Inflammatory macrophage treated with lipopolysaccharide for 1 hour (primary cell): ENCODE results near the gene SLC35G1.

ENCODE experiments used
- DNase-seq, 2 donors: peaks; one replicate each; pipeline ENCODE4 v3.0.0-alpha.2; 2020 to 2022

Gene SLC35G1, protein sequence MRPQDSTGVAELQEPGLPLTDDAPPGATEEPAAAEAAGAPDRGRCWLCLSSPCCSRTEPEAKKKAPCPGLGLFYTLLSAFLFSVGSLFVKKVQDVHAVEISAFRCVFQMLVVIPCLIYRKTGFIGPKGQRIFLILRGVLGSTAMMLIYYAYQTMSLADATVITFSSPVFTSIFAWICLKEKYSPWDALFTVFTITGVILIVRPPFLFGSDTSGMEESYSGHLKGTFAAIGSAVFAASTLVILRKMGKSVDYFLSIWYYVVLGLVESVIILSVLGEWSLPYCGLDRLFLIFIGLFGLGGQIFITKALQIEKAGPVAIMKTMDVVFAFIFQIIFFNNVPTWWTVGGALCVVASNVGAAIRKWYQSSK

GRCh38 chr10:93893646-93894515 is at the start of gene SLC35G1:
Gene SLC35G1 (plus strand): TSS chr10:93893978. CDS start chr10:93894034, 56 bp downstream.
- peak; percentile 55 to 68 for DNase-seq

- DNase-seq: no peak
Observed at GRCh38 chr10:93844979-93845626, 48.7 kb upstream of the SLC35G1 start.

GRCh38 chr10:93849593-93849992 is 44.2 kb upstream of the SLC35G1 start:
- DNase-seq: no peak

DNA sequence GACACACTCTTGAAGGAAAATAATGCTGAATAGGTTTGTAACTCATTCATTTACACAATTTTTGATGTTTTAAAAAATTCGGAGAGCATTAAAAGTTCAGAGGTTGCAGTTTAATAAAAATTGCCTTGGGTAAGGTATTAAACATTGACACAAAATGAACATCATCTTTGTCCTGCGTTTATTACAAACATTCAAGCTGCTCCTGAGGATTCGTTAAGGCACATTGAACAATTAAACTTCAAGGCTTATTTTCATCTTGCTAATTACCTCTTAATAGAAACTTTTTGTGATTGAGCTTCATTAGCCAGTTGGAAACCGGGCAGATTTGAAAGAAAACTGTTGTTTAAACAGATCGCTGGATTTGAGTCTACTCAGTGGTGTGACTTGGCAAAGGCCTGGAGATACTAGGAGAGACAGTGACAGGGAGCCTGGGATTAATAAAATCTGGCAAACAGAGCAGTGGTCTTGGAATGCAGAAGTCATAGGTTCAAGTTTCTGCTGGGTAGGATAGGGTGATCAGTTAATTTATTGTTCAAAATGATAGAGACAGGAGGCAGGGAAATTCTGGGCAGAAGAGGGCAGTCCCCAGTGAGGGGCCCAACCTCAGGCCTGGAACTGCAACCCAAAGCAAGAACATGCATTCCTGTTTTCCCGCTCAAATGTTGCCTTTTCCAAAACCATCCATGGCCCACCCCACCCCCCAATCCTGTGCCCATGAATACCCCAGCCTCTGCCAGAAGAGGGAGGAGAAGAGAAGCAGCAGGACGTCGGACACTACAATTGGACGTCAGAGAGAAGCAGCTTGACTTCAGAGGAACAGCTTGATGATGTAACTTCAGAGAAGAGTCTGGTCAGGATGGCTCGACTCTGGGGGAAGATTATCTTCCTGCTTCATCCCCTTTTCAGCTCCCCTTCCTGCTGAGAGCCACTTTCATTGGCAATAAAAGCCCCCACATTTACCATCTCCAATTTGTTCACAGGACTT is 43.5 kb upstream of the SLC35G1 start:
- DNase-seq: no peak

- DNase-seq: no peak
Observed at GRCh38 chr10:93851169-93851568, 42.6 kb upstream of the SLC35G1 start.

GRCh38 chr10:93852476-93853095 is 41.2 kb upstream of the SLC35G1 start:
- no peak for DNase-seq

GRCh38 chr10:93854975-93855374 is 38.8 kb upstream of the SLC35G1 start:
- DNase-seq: no peak

GRCh38 chr10:93856349-93857145 is 37.2 kb upstream of the SLC35G1 start:
- DNase-seq: no peak

DNA sequence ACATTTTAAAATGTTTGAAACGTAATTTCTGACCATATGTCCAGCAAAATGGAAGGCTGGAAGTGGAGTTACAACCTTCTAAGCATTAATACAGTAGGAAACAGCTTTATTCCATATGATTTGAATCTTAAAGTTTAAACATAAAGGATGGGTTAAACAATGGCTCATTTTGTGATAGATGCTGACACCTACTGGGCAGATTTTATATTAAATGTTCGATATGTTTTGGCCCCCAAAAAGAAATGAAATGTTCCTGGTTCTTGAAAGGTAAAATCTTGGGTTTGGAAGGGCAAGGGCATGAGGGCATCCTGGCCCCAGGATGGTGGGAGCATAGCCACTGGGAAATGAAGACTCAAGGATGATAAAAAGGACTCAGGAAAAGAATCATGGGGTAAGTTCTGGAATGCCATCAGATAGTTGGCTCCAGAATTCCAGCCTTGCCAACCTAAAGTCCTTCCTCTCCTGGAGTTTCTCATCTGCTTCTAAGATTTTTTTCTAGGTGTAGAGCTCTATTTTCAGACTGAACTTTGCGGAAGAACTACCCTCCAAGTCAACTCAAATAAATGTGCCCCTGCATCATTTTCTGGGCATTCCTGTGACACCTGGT is 34.6 kb upstream of the SLC35G1 start:
- no peak for DNase-seq

- no peak for DNase-seq
Observed at GRCh38 chr10:93861825-93862224, 32.0 kb upstream of the SLC35G1 start.

DNA sequence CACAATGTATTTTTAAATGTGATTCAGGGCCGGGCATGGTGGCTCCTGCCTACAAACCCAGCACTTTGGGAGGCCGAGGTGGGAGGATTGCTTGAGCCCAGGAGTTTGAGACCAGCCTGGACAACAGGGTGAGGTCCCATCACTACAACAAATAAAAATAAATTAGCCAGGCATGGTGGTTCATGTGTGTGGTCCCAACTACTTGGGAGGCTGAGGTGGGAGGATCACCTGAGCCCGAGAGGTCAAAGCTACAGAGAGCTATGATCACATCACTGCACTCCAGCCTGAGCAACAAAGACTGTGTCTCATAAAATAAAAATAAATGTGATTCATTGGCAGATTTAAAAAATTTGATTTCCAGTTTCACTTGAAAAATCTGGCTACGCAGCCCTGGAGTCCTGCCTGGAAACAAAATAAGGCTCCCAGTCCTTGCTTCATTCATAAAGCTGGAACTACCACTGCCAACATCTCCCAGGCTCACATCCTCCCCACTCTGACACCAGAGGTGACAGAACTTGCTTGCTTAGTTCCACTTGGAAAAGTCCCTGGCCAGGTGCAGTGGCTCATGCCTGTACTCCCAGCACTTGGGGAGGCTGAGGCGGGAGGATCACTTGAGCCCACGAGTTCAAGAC is 27.9 kb upstream of the SLC35G1 start:
- DNase-seq: no peak

- DNase-seq: peak; percentile 22 to 31
Observed at GRCh38 chr10:93867525-93867924, 26.3 kb upstream of the SLC35G1 start.

- no peak for DNase-seq
Observed at GRCh38 chr10:93871671-93872204, 22.0 kb upstream of the SLC35G1 start.

GRCh38 chr10:93872375-93873158 is 21.2 kb upstream of the SLC35G1 start:
- no peak for DNase-seq

DNA sequence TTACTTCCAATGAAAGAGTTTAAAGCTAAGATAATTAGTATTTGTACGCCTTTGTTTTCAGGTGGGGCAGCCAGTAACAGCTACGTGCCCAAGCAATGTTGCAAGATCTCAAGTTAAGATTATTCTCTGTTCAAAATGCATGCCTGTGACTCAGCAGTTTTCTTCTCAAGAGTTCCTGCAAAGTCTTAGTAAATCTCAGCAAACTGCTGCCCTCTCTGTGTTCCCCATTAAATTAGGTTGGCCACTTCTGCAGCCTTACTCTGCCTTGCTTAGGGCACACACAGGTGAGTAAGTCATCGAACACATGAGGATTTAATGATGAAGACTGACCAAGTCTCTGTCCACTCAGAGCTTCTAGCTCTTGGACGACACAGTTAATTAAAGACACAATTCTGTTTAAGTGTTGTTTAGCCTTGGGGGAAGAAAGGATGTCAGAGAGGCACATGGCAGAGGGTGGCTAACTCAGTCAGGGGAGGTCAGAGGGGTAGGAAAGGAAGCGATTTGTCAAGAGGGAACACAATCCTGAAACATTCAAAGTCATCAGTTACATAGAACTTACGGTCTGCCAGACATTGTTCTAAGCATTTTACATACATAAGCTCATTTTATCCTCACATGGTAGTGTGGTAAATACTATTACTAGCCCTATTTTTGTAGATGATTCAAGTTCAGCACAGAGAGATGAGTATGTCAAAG is 20.2 kb upstream of the SLC35G1 start:
- no peak for DNase-seq

DNA sequence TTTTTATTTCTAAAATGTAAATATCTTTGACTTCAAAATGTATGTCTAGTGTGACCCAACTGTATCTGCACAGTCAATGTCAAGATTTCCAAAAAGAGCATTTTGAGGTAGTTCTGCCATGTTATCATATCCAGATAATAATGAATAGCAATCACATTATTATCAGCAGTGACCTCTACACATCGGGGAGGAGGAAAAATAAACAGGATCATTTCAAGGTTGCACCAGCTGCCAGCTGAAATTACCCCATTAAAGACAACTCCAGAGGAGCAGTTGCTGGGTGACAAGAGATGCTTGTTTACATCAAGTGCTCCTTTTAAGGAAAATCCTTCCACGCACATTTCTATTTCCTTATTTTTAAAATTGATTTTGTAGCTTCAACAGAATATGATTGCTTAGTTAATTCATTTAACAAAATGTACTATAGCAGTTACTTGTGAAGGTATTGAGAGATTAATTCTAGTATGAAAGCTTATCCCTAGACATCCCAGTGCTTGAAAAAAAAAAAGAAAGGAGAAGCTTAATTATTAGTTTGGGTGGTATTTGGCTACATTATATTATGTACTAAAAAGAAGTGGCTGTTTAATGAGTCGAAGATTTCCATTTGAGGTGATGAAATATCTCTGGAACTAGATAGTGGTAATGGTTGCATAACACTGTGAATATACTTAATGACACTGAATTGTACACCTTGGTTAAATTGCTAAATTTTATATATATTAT is 19.3 kb upstream of the SLC35G1 start:
- no peak for DNase-seq

- no peak for DNase-seq
Observed at GRCh38 chr10:93875032-93875358, 18.8 kb upstream of the SLC35G1 start.

DNA sequence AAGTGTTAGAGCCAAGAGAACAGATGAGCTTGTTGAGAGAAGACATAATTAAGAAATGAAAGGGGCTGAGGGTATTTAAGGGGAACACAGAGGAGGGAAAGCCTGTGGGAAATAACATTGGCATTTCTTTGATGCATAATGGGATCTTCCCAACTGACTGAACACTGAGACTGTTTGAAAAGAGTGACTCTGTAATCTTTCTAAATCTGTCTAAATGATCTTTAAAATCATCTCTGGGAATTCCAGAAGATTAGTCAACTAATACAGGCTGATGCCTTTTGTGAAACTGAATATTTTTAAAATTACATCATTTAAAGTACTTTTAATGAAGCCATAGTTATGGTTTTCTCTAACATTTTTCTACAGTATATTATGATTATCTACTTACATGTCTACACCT is 17.4 kb upstream of the SLC35G1 start:
- peak; percentile 9 to 54 for DNase-seq
